GM12878 (cell line): ENCODE results near the gene CACNA1B.

Source experiments
- TF ChIP-seq, protein P1 (sequence below): fragments of 450-650 bp; IDR thresholded peaks from 2 replicates; pipeline ENCODE4 v1.6.1; 2018; ENCODE audit warnings: mild to moderate bottlenecking, low read depth, moderate library complexity; ENCODE audit not compliant: partially characterized antibody
- TF ChIP-seq, protein P2 (sequence below): IDR thresholded peaks from 2 replicates; pipeline ENCODE4 v1.6.1; 2011; ENCODE audit warnings: mild to moderate bottlenecking, low read depth, low read length, moderate library complexity; ENCODE audit not compliant: insufficient replicate concordance

DNA sequence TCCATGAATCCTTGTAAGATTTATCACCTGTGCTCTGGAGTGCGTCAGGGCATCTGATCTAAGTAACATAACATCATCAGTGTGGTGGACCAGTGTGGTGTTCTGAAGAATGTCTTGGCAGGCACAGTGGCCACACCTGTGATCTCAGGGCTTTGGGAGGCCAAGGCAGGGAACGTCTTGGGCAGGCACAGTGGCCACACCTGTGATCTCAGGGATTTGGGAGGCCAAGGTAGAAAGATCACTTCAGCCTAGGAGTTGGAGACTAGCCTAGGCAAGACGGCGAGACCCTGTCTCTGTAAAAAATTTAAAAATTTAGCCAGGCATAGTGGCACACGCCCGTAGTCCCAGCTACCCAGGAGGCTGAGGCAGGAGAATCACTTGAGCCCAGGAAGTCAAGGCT is 185.5 kb downstream of the CACNA1B start:
- TF ChIP-seq, protein P1, sequence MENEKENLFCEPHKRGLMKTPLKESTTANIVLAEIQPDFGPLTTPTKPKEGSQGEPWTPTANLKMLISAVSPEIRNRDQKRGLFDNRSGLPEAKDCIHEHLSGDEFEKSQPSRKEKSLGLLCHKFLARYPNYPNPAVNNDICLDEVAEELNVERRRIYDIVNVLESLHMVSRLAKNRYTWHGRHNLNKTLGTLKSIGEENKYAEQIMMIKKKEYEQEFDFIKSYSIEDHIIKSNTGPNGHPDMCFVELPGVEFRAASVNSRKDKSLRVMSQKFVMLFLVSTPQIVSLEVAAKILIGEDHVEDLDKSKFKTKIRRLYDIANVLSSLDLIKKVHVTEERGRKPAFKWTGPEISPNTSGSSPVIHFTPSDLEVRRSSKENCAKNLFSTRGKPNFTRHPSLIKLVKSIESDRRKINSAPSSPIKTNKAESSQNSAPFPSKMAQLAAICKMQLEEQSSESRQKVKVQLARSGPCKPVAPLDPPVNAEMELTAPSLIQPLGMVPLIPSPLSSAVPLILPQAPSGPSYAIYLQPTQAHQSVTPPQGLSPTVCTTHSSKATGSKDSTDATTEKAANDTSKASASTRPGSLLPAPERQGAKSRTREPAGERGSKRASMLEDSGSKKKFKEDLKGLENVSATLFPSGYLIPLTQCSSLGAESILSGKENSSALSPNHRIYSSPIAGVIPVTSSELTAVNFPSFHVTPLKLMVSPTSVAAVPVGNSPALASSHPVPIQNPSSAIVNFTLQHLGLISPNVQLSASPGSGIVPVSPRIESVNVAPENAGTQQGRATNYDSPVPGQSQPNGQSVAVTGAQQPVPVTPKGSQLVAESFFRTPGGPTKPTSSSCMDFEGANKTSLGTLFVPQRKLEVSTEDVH: no peak
- TF ChIP-seq, protein P2, sequence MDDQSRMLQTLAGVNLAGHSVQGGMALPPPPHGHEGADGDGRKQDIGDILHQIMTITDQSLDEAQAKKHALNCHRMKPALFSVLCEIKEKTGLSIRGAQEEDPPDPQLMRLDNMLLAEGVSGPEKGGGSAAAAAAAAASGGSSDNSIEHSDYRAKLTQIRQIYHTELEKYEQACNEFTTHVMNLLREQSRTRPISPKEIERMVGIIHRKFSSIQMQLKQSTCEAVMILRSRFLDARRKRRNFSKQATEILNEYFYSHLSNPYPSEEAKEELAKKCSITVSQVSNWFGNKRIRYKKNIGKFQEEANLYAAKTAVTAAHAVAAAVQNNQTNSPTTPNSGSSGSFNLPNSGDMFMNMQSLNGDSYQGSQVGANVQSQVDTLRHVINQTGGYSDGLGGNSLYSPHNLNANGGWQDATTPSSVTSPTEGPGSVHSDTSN: no peak
